RWPE2 (cell line): ENCODE results near the gene EFCAB9.
"Not testable (repeated sequence)": the region's sequence is repeated elsewhere in the genome, so short reads cannot be mapped to it uniquely, and the experiment has no call there.

Experiments used
- ATAC-seq: fragments of 200-7000 bp; cut with Tn5 transposase; 3 replicates; pipeline ENCODE4 v1.9.1; 2021; ENCODE audit warnings: low read depth
- DNase-seq: peaks from one replicate; pipeline ENCODE4 v3.0.0-alpha.2; 2020; ENCODE audit warnings: low spot score
- H3K27ac ChIP-seq: fragments of 450-650 bp; 2 replicates; pipeline ENCODE4 v1.5.1; 2017; ENCODE audit warnings: mild to moderate bottlenecking; ENCODE audit not compliant: poor library complexity, severe bottlenecking
- H3K27me3 ChIP-seq: fragments of 250-450 bp; sonication (Bioruptor Pico); 2 replicates; pipeline ENCODE4 v1.5.1; 2021; ENCODE audit warnings: mild to moderate bottlenecking, moderate library complexity; ENCODE audit not compliant: insufficient read depth, poor library complexity, severe bottlenecking
- H3K36me3 ChIP-seq: fragments of 250-450 bp; sonication (Bioruptor Pico); 2 replicates; pipeline ENCODE4 v1.5.1; 2020; ENCODE audit warnings: low read depth, mild to moderate bottlenecking, moderate library complexity
- H3K4me1 ChIP-seq: fragments of 250-450 bp; sonication (Bioruptor Pico); 2 replicates; pipeline ENCODE4 v1.5.1; 2021; ENCODE audit warnings: mild to moderate bottlenecking, moderate library complexity; ENCODE audit not compliant: insufficient read depth, poor library complexity, severe bottlenecking
- H3K4me3 ChIP-seq: fragments of 250-450 bp; sonication (Bioruptor Pico); 2 replicates; pipeline ENCODE4 v1.5.1; 2021; ENCODE audit warnings: mild to moderate bottlenecking, moderate library complexity; ENCODE audit not compliant: severe bottlenecking
- H3K9me3 ChIP-seq: fragments of 250-450 bp; sonication (Bioruptor Pico); 2 replicates; pipeline ENCODE4 v1.5.1; 2021; ENCODE audit warnings: mild to moderate bottlenecking, moderate library complexity; ENCODE audit not compliant: severe bottlenecking
- CTCF ChIP-seq: fragments of 450-650 bp; IDR thresholded peaks from one replicate; pipeline ENCODE4 v1.5.1; 2017; ENCODE audit warnings: mild to moderate bottlenecking, moderate library complexity; ENCODE audit not compliant: poor library complexity, severe bottlenecking

EFCAB9 gene

GRCh38 chr5:172194985-172195774 is 1.2 kb downstream of the EFCAB9 start:
- Histone ChIP-seq H3K4me1 (no peaks in the 10 kb centered on the region), H3K9me3 (no peaks in the 10 kb centered on the region), H3K4me3 (no peak overlapping the region), H3K27me3 (no peaks in the 10 kb centered on the region), H3K27ac (no peak overlapping the region), H3K36me3 (no peaks in the 10 kb centered on the region)
- ATAC-seq (peak; percentile 33; the same call in 2 of the 3 replicates), DNase-seq (no peak)
- no peak for TF ChIP-seq CTCF

DNA sequence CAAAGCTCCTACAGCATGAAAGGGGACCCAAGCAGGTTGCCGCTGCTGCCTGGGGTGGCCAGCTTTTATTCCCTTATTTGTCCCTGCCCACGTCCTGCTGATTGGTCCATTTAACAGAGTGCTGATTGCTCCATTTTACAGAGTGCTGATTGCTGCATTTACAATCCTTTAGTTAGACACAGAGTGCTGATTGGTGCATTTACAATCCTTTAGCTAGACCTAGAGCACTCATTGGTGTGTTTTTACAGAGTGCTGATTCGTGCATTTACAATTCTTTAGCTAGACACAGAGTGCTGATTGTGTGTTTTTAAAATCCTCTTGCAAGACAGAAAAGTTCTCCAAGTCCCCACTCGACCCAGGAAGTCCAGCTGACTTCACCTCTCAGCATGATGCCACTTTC is 3.8 kb downstream of the EFCAB9 start:
- not testable (repeated sequence) for H3K27me3 ChIP-seq, H3K4me1 ChIP-seq, H3K4me3 ChIP-seq, DNase-seq, H3K36me3 ChIP-seq, H3K27ac ChIP-seq, ATAC-seq, H3K9me3 ChIP-seq

- Histone ChIP-seq H3K36me3 (no peaks in the 10 kb centered on the region), H3K9me3 (no peaks in the 10 kb centered on the region), H3K27ac (no peak overlapping the region), H3K4me1 (no peaks in the 10 kb centered on the region), H3K4me3 (no peak overlapping the region), H3K27me3 (no peaks in the 10 kb centered on the region)
- no peak for TF ChIP-seq CTCF
- no peak for ATAC-seq
- DNase-seq, result no peak
These were observed 5.5 kb downstream of the EFCAB9 start for GRCh38 chr5:172199446-172199845.

GRCh38 chr5:172200476-172200875 is 6.5 kb downstream of the EFCAB9 start:
- TF ChIP-seq CTCF, result no peak
- no peak overlapping the region for H3K4me3 ChIP-seq
- ATAC-seq (no peak), DNase-seq (no peak)
- no peaks in the 10 kb centered on the region for H3K4me1 ChIP-seq
- no peaks in the 10 kb centered on the region for H3K9me3 ChIP-seq
- no peaks in the 10 kb centered on the region for H3K27me3 ChIP-seq
- no peak overlapping the region for H3K27ac ChIP-seq
- no peaks in the 10 kb centered on the region for H3K36me3 ChIP-seq

DNA sequence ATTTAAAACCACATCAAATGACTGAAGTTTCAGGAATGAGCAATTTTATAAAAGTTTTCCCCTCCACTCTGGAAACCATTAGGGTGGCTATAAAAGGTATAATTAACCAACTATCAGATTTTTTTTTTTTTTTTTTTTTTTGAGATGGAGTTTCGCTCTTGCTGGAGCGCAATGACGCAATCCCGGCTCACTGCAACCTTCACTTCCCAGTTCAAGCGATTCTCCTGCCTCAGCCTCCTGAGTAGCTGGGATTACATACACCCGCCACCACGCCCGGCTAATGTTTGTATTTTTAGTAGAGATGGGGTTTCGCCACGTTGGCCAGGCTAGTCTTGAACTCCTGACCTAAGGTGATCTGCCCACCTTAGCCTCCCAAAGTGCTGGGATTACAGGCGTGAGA is 12.0 kb downstream of the EFCAB9 start:
- not testable (repeated sequence) for H3K4me3 ChIP-seq, ATAC-seq, H3K36me3 ChIP-seq, H3K27me3 ChIP-seq, H3K27ac ChIP-seq, H3K9me3 ChIP-seq, H3K4me1 ChIP-seq, DNase-seq

DNA sequence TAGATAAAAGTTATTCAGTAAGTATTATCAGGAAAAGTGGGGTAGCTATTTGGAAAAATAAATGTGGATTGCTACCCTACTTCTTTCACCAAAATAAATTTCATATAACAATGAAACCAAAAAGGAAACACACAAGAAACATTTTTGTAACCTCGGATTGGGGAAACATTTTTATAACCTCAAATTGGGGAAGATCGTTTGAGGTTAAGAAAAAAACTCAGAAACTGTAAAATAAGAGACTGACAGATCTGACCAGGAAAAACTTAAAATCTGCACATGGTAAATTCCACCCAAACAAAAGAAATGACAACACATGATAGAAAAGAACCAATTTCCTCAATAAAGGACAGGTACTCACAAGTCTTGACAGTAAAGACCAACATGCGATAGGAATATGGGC is 13.5 kb downstream of the EFCAB9 start:
- TF ChIP-seq CTCF, result no peak
- ATAC-seq, result no peak
- H3K36me3 ChIP-seq, result peaks cover 25% of the 10 kb centered on the region
- H3K27ac ChIP-seq, result no peak overlapping the region
- H3K9me3 ChIP-seq, result no peaks in the 10 kb centered on the region
- no peak overlapping the region for H3K4me3 ChIP-seq
- no peaks in the 10 kb centered on the region for H3K4me1 ChIP-seq
- no peak for DNase-seq
- no peaks in the 10 kb centered on the region for H3K27me3 ChIP-seq
